A549 (cell line): Measurements from ENCODE around the gene KCNN4. TPM values are rescaled to one million over a fixed set of nuclear protein-coding genes. Genes with fewer than 3 reads are reported as not detected.

ENCODE experiments used
- ATAC-seq, 2 experiments: fragments of 200-7000 bp in 1 of 2; fragments of >200 bp in 1 of 2; cut with Nextera tagmentation in 1 of 2; cut with Tn5 transposase in 1 of 2; 3 replicates each; pipeline versions ENCODE4 v1.8.0 to v1.9.1; 2018 to 2020; ENCODE audit warnings: mild to moderate bottlenecking in 1 of 2, moderate library complexity in 1 of 2
- CTCF ChIA-PET: fragments of 300-600 bp; sonication (Branson Sonifier 250); formaldehyde crosslinking; extraction: SDS; loops from one replicate; lab custom pipeline; 2021; ENCODE audit warnings: antibody characterized with exemption, inconsistent platforms; lab: Yijun Ruan, JAX
- POLR2A ChIA-PET: fragments of 350-600 bp; formaldehyde crosslinking; extraction: SDS; loops from one replicate; lab custom pipeline; 2021; ENCODE audit warnings: antibody characterized with exemption, inconsistent platforms; lab: Yijun Ruan, JAX
- DNase-seq, 2 experiments: peaks; one replicate each; pipeline versions ENCODE4 v3.0.0 to v3.0.0-alpha.2; 2011 to 2016; ENCODE audit warnings: low read depth in 1 of 2, low spot score in 1 of 2
- FAIRE-seq: peaks from 2 replicates; lab custom pipeline; 2011; peaks lifted over from hg19 to GRCh38; lab: Jason Lieb, UNC
- H3K27ac ChIP-seq, 2 experiments: fragments of >200 bp; sonication (Bioruptor Twin); formaldehyde crosslinking; 3 replicates each; pipeline ENCODE4 v1.5.1; 2016 to 2017
- H3K4me1 ChIP-seq: fragments of >200 bp; sonication (Bioruptor Twin); formaldehyde crosslinking; 3 replicates; pipeline ENCODE4 v1.6.1; 2016
- H3K4me2 ChIP-seq: fragments of >200 bp; sonication (Bioruptor Twin); formaldehyde crosslinking; 3 replicates; pipeline ENCODE4 v1.6.1; 2016
- H3K4me3 ChIP-seq: fragments of >200 bp; sonication (Bioruptor Twin); formaldehyde crosslinking; 3 replicates; pipeline ENCODE4 v1.5.1; 2016
- H3K9me3 ChIP-seq: fragments of >200 bp; sonication (Bioruptor Twin); formaldehyde crosslinking; 3 replicates; pipeline ENCODE4 v1.6.1; 2016
- CBX8 ChIP-seq: fragments of 200-600 bp; sonication (generic); IDR thresholded peaks from 2 replicates; pipeline ENCODE4 v1.6.1; 2016
- CEBPB ChIP-seq, 2 experiments: fragments of >200 bp in 1 of 2; sonication (Bioruptor Twin) in 1 of 2; formaldehyde crosslinking in 1 of 2; IDR thresholded peaks; 2 replicates each; pipeline ENCODE4 v1.6.1; 2012 to 2016
- CHD4 ChIP-seq: fragments of 200-600 bp; sonication (generic); IDR thresholded peaks from 2 replicates; pipeline ENCODE4 v1.6.1; 2016; ENCODE audit warnings: antibody characterized with exemption, mild to moderate bottlenecking, borderline replicate concordance
- EP300 ChIP-seq, 2 experiments: fragments of >200 bp; sonication (Bioruptor Twin); formaldehyde crosslinking; IDR thresholded peaks; 2 replicates in 1 of 2; 3 replicates in 1 of 2; pipeline ENCODE4 v1.6.1; 2016 to 2017
- ESRRA ChIP-seq: fragments of 150-350 bp; IDR thresholded peaks from 2 replicates; pipeline ENCODE4 v1.6.1; 2014; ENCODE audit warnings: mild to moderate bottlenecking, low read length, borderline replicate concordance
- FOSB ChIP-seq: fragments of 250-450 bp; sonication (Bioruptor Pico); IDR thresholded peaks from 2 replicates; pipeline ENCODE4 v1.5.0; 2020; ENCODE audit warnings: mild to moderate bottlenecking, moderate library complexity
- FOXS1 ChIP-seq: fragments of 250-450 bp; sonication (Bioruptor Pico); IDR thresholded peaks from 2 replicates; pipeline ENCODE4 v1.5.0; 2020; ENCODE audit warnings: mild to moderate bottlenecking, moderate library complexity
- GATA3 ChIP-seq: IDR thresholded peaks from 2 replicates; pipeline ENCODE4 v1.6.1; 2012; ENCODE audit warnings: borderline replicate concordance
- HDAC2 ChIP-seq: fragments of 200-600 bp; sonication (generic); IDR thresholded peaks from 2 replicates; pipeline ENCODE4 v1.6.1; 2016
- HOXB13 ChIP-seq: fragments of 250-450 bp; sonication (Bioruptor Pico); IDR thresholded peaks from 2 replicates; pipeline ENCODE4 v1.5.0; 2020; ENCODE audit warnings: low read depth, mild to moderate bottlenecking, moderate library complexity
- JUNB ChIP-seq: fragments of >200 bp; sonication (Bioruptor Twin); formaldehyde crosslinking; IDR thresholded peaks from 2 replicates; pipeline ENCODE4 v1.6.1; 2016
- KDM1A ChIP-seq: fragments of 200-600 bp; sonication (generic); IDR thresholded peaks from 2 replicates; pipeline ENCODE4 v1.6.1; 2016; ENCODE audit warnings: low read depth, mild to moderate bottlenecking
- MAFK ChIP-seq: fragments of 450-650 bp; IDR thresholded peaks from 2 replicates; pipeline ENCODE4 v1.6.1; 2014; ENCODE audit not compliant: partially characterized antibody
- MAZ ChIP-seq: fragments of 150-350 bp; IDR thresholded peaks from 2 replicates; pipeline ENCODE4 v1.6.1; 2014; ENCODE audit warnings: antibody characterized with exemption, low read depth, low read length, borderline replicate concordance
- RAD21 ChIP-seq, 2 experiments: fragments of >200 bp in 1 of 2; sonication (Bioruptor Twin) in 1 of 2; formaldehyde crosslinking in 1 of 2; IDR thresholded peaks in 1 of 2; conservative IDR thresholded peaks in 1 of 2; 2 replicates in 1 of 2; 3 replicates in 1 of 2; pipeline ENCODE4 v1.6.1; 2012 to 2018; ENCODE audit warnings: inconsistent platforms in 1 of 2
- RCOR1 ChIP-seq: fragments of 150-350 bp; IDR thresholded peaks from 2 replicates; pipeline ENCODE4 v1.6.1; 2014; ENCODE audit warnings: antibody characterized with exemption, low read length, low read depth
- SMC3 ChIP-seq: fragments of >200 bp; sonication (Bioruptor Twin); formaldehyde crosslinking; IDR thresholded peaks from 3 replicates; pipeline ENCODE4 v1.6.1; 2018; ENCODE audit warnings: inconsistent platforms
- ZC3H11A ChIP-seq: fragments of 450-650 bp; IDR thresholded peaks from 2 replicates; pipeline ENCODE4 v1.6.1; 2014; ENCODE audit warnings: antibody characterized with exemption, mild to moderate bottlenecking
- ZFP36 ChIP-seq: fragments of 450-650 bp; IDR thresholded peaks from 2 replicates; pipeline ENCODE4 v1.6.1; 2014; ENCODE audit warnings: borderline replicate concordance; ENCODE audit not compliant: partially characterized antibody
- ZNF302 ChIP-seq: fragments of 250-450 bp; sonication (Bioruptor Pico); IDR thresholded peaks from 2 replicates; pipeline ENCODE4 v1.9.0; 2021; ENCODE audit warnings: inconsistent platforms, mild to moderate bottlenecking, moderate library complexity
- WGBS: methylation state at CpG from one replicate; pipeline ENCODE4 v1.1.6; 2017; ENCODE audit errors: missing lambda C conversion rate; 5-methylcytosine and 5-hydroxymethylcytosine counted together
- polyA plus RNA-seq, 4 experiments: library from polyadenylated mRNA; depleted of rRNA in 3 of 4; stranded (reverse); fragments of >200 nt; fragmentation: RNase III in 1 of 4; extraction: RNeasy Plus Mini Kit Qiagen cat#74134 plus additional on column Dnase treatment in 1 of 4; gene quantifications; 2 replicates in 3 of 4; 3 replicates in 1 of 4; pipeline ENCODE4 v1.2.3, GENCODE V29; 2011 to 2017
- TF ChIP-seq, protein P1 (sequence below): fragments of 250-450 bp; sonication (Bioruptor Pico); IDR thresholded peaks from 2 replicates; pipeline ENCODE4 v1.5.0; 2020; ENCODE audit warnings: low read depth, mild to moderate bottlenecking, moderate library complexity
- TF ChIP-seq, protein P2 (sequence below): fragments of 250-450 bp; sonication (Bioruptor Pico); IDR thresholded peaks from 2 replicates; pipeline ENCODE4 v1.5.0; 2021; ENCODE audit warnings: mild to moderate bottlenecking, moderate library complexity, borderline replicate concordance
- TF ChIP-seq, protein P3 (sequence below): fragments of 450-650 bp; IDR thresholded peaks from 2 replicates; pipeline ENCODE4 v1.6.1; 2014; ENCODE audit warnings: antibody characterized with exemption
- TF ChIP-seq, protein P4 (sequence below): fragments of >200 bp; sonication (Bioruptor Twin); formaldehyde crosslinking; IDR thresholded peaks from 3 replicates; pipeline ENCODE4 v1.6.1; 2016

The KCNN4 gene
- polyA plus RNA-seq, 2 of the 4 experiments (the other 2 are of a cell fraction): 15.7 to 21.0 TPM

DNA sequence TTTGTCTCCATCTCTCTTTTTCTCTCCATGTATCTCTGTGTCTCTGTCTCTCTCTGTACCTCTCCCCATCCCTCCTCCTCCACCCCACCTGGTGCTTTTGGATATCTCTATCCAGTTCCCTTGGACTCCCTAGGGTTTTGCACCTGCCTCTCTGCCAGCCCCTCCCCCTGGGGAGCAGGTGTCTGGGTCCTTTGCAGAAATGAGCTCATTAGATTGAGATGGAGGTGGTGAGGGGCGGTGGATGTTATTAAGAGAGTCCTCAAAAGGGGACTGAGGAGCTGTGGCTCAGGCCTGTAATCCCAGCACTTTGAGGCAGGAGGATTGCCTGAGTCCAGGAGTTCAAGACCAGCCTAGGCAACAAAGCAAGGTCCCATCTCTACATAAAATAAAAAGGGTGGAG is 2.1 kb downstream of the KCNN4 start (continued):
- TF ChIP-seq, protein P1, sequence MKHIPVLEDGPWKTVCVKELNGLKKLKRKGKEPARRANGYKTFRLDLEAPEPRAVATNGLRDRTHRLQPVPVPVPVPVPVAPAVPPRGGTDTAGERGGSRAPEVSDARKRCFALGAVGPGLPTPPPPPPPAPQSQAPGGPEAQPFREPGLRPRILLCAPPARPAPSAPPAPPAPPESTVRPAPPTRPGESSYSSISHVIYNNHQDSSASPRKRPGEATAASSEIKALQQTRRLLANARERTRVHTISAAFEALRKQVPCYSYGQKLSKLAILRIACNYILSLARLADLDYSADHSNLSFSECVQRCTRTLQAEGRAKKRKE (CRISPR knock-in tag): no peak
- TF ChIP-seq RCOR1: no peak
- no peak for TF ChIP-seq HDAC2
- TF ChIP-seq GATA3: no peak
- no peak for TF ChIP-seq CEBPB (IDR thresholded peaks at IDR 0.05)
- no peak for TF ChIP-seq HOXB13 (CRISPR knock-in tag)
- no peak for TF ChIP-seq ZNF302 (CRISPR knock-in tag)
- TF ChIP-seq ESRRA: no peak
- TF ChIP-seq CHD4: no peak
- TF ChIP-seq KDM1A: no peak
- TF ChIP-seq, all 56 proteins: peak for 0

DNA sequence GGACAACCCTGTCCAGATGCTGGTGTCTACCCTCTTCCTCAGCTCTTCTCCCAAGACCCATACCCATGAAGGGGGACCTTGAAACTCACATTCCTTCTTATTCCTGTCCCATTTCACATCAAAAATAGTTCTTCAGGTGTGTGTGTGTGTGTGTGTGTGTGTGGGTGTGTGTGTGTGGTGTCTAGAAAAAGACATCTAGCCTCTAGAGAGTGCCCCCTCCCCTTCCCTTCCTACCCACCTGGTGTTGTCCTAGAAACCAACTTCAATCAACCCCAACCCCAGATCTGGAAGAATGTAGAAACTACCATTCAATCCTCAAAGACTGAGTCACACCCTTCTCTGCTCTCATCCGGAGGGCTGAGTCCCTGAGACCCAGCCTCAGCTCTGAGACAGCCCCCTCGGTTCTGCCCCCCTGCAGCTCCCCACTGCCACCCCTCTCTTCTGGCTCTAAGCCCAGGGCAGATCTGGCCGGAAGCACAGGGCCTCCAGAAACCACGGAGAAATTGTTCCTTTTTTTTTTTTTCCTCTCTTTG is 3.5 kb downstream of the KCNN4 start:
- no peak overlapping the region for H3K4me3 ChIP-seq
- ATAC-seq (no peak), DNase-seq (peak in 1 of 2 experiments; percentile 57), FAIRE-seq (no peak)
- peak overlapping the region; percentile 35 to 95; a peak in 5 of 6 replicates for H3K27ac ChIP-seq
- H3K9me3 ChIP-seq: no peaks in the 10 kb centered on the region
- H3K4me2 ChIP-seq: peak overlapping the region; percentile 47
- POLR2A ChIA-PET: interaction anchor here (1.5 to 4.3 kb wide), 2 partner anchors 12 to 22 kb away, joined by 6 to 19 read pairs; partner anchors contain the start of gene SMG9
- TF ChIP-seq ZC3H11A (no peak), MAZ (no peak)
- peaks cover 54% of the 10 kb centered on the region for H3K4me1 ChIP-seq
- CTCF ChIA-PET: interaction anchor here (0.7 to 24.0 kb wide), 7 partner anchors 15 to 800 kb away, joined by 3 to 565 read pairs (median 5); partner anchors contain the start of genes PLAUR and SMG9
- WGBS: 9% methylated on average over 4 of the region's 4 CpGs

DNA sequence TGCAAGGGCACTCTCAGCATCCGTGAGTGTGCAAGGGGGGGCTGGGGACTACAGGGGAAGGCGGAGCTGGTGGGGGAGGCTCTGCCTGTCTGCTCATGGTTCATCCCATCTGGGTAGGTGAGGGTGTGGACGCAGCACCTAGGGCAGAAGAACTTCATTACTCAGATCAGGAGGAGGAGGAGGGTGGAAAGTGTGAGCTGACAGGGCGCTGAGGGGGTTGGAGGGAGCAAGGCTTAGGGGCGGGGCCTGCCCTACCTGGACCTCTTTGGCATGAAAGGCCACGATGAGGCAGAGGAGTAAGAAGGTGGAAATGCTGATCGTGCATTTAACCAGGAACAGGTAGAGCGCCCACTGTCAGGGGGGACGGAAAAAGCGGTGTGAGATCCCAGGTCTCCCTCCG is 4.5 kb downstream of the KCNN4 start:
- ATAC-seq (no peak), DNase-seq (no peak), FAIRE-seq (no peak)
- Histone ChIP-seq H3K27ac (peak overlapping the region in 1 of 2 experiments; percentile 95; a peak in 1 of 6 replicates), H3K9me3 (no peaks in the 10 kb centered on the region)
- CTCF ChIA-PET: interaction anchor here (0.8 to 24.0 kb wide), 7 partner anchors 9 to 108 kb away, joined by 3 to 565 read pairs (median 3); partner anchors contain the start of genes PLAUR and SMG9
- WGBS: 86% methylated on average over 11 of the region's 11 CpGs
- TF ChIP-seq RCOR1 (no peak), FOXS1 (no peak), MAFK (peak; percentile 94), CBX8 (no peak), JUNB (no peak), SMC3 (no peak)
- TF ChIP-seq, protein P2, sequence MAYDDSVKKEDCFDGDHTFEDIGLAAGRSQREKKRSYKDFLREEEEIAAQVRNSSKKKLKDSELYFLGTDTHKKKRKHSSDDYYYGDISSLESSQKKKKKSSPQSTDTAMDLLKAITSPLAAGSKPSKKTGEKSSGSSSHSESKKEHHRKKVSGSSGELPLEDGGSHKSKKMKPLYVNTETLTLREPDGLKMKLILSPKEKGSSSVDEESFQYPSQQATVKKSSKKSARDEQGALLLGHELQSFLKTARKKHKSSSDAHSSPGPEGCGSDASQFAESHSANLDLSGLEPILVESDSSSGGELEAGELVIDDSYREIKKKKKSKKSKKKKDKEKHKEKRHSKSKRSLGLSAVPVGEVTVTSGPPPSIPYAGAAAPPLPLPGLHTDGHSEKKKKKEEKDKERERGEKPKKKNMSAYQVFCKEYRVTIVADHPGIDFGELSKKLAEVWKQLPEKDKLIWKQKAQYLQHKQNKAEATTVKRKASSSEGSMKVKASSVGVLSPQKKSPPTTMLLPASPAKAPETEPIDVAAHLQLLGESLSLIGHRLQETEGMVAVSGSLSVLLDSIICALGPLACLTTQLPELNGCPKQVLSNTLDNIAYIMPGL (CRISPR knock-in tag): no peak
- TF ChIP-seq, all 56 proteins: peak for 1
- POLR2A ChIA-PET: interaction anchor here (1.0 kb wide), 1 partner anchor 11 kb away, joined by 3 read pairs; no protein-coding TSS in a partner anchor
- H3K4me2 ChIP-seq: no peak overlapping the region
- H3K4me1 ChIP-seq: peaks cover 44% of the 10 kb centered on the region
- no peak overlapping the region for H3K4me3 ChIP-seq

DNA sequence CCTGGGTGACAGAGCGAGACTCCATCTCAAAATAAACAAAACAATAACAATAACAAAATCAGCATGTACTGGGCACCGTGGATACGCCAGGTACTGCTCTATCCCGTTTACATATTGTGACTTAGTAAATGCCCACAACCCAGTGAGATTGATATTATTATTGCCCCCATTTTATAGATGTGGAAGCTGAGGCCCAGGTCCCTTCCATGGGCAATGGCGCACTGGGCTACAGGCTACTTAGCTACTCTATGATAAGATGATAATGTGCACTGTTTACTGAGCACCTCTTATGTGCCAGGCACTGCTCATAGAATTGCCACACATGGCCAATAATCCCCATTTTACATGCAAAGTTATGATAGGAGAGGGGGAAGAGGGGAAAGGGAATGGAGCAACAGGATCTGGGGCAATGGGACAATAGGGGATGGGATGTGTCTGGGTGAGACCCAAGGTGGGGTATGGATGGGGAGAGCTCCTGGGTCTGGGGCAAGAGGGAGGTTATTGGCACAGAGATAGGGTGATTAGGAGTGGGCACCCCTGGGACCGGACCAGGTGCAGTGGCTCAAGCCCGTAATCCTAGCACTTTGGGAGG is 5.4 kb downstream of the KCNN4 start:
- H3K4me3 ChIP-seq: no peak overlapping the region
- H3K9me3 ChIP-seq: no peaks in the 10 kb centered on the region
- no peak for FAIRE-seq
- peaks cover 35% of the 10 kb centered on the region for H3K4me1 ChIP-seq
- no peak overlapping the region for H3K4me2 ChIP-seq
- no peak overlapping the region for H3K27ac ChIP-seq
- DNase-seq: no peak
- POLR2A ChIA-PET: interaction anchor here (1.0 kb wide), 1 partner anchor 10 kb away, joined by 3 read pairs; no protein-coding TSS in a partner anchor
- ATAC-seq: no peak
- 95% methylated on average over 7 of the region's 7 CpGs for WGBS
- CTCF ChIA-PET: interaction anchor here (0.5 to 24.0 kb wide), 7 partner anchors 10 to 107 kb away, joined by 3 to 565 read pairs (median 4); partner anchors contain the start of gene SMG9
- TF ChIP-seq MAZ (no peak), EP300 (IDR thresholded peaks at IDR 0.05) (no peak), RAD21 (conservative IDR thresholded peaks at IDR 0.05 in 1 of 2, IDR thresholded peaks at IDR 0.05 in 1 of 2) (no peak), RCOR1 (no peak), ZNF302 (CRISPR knock-in tag) (no peak), ZFP36 (no peak), ESRRA (no peak), FOSB (CRISPR knock-in tag) (no peak), HDAC2 (no peak)
- TF ChIP-seq, protein P3, sequence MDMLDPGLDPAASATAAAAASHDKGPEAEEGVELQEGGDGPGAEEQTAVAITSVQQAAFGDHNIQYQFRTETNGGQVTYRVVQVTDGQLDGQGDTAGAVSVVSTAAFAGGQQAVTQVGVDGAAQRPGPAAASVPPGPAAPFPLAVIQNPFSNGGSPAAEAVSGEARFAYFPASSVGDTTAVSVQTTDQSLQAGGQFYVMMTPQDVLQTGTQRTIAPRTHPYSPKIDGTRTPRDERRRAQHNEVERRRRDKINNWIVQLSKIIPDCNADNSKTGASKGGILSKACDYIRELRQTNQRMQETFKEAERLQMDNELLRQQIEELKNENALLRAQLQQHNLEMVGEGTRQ: no peak
- TF ChIP-seq, protein P4, sequence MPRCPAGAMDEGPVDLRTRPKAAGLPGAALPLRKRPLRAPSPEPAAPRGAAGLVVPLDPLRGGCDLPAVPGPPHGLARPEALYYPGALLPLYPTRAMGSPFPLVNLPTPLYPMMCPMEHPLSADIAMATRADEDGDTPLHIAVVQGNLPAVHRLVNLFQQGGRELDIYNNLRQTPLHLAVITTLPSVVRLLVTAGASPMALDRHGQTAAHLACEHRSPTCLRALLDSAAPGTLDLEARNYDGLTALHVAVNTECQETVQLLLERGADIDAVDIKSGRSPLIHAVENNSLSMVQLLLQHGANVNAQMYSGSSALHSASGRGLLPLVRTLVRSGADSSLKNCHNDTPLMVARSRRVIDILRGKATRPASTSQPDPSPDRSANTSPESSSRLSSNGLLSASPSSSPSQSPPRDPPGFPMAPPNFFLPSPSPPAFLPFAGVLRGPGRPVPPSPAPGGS: no peak
